PC-9 (cell line): ENCODE data around the gene OGA. TPM values are rescaled to one million over a fixed set of nuclear protein-coding genes. Genes with fewer than 3 reads are reported as not detected.

Source experiments
- BruUV-seq: library from RNA; stranded (reverse); fragments of 400-500 nt; replicated peaks from 2 replicates; lab custom pipeline; 2021; lab: Mats Ljungman, UMichigan
- CTCF ChIA-PET: fragments of 300-600 bp; sonication (Branson Sonifier 250); formaldehyde crosslinking; loops from one replicate; lab custom pipeline; 2022; ENCODE audit warnings: antibody characterized with exemption; lab: Charles Lee
- POLR2A ChIA-PET: fragments of 300-600 bp; sonication (Branson Sonifier 250); formaldehyde crosslinking; loops from one replicate; lab custom pipeline; 2022; ENCODE audit warnings: antibody characterized with exemption; ENCODE audit not compliant: unreplicated experiment; lab: Charles Lee
- DNase-seq, 2 experiments: peaks; one replicate each; pipeline versions ENCODE4 v3.0.0 to v3.0.0-alpha.2; 2015 to 2022; ENCODE audit warnings: mixed read lengths in 1 of 2
- H2AFZ ChIP-seq: fragments of 200-600 bp; sonication (generic); 2 replicates; pipeline ENCODE4 v1.8.1; 2017; ENCODE audit warnings: antibody characterized with exemption
- H3F3A ChIP-seq: fragments of 200-600 bp; sonication (generic); 2 replicates; pipeline ENCODE4 v1.8.1; 2017; ENCODE audit warnings: antibody characterized with exemption, mild to moderate bottlenecking, low read depth; ENCODE audit not compliant: insufficient read depth
- H3K27ac ChIP-seq: fragments of 200-600 bp; sonication (generic); 2 replicates; pipeline ENCODE4 v1.6.1; 2016; ENCODE audit warnings: mixed run types
- H3K27me3 ChIP-seq: fragments of 200-600 bp; sonication (generic); 2 replicates; pipeline ENCODE4 v1.6.1; 2016; ENCODE audit warnings: low read depth, mixed run types; ENCODE audit not compliant: insufficient read depth
- H3K36me3 ChIP-seq: fragments of 200-600 bp; sonication (generic); 2 replicates; pipeline ENCODE4 v1.6.1; 2016; ENCODE audit warnings: low read depth, mixed run types
- H3K4me1 ChIP-seq: fragments of 200-600 bp; sonication (generic); replicated peaks from 2 replicates; pipeline ENCODE4 v1.6.1; 2016; ENCODE audit warnings: mixed run types; ENCODE audit not compliant: insufficient read depth
- H3K4me2 ChIP-seq: fragments of 200-600 bp; sonication (generic); 2 replicates; pipeline ENCODE4 v1.6.1; 2017; ENCODE audit warnings: mixed run types
- H3K4me3 ChIP-seq: fragments of 200-600 bp; sonication (generic); 2 replicates; pipeline ENCODE4 v1.6.1; 2016; ENCODE audit warnings: mixed run types
- H3K79me2 ChIP-seq: fragments of 200-600 bp; sonication (generic); 2 replicates; pipeline ENCODE4 v1.6.1; 2017; ENCODE audit warnings: low read depth, mixed run types
- H3K9me2 ChIP-seq: fragments of 200-600 bp; sonication (generic); 2 replicates; pipeline ENCODE4 v1.8.1; 2017; ENCODE audit warnings: mild to moderate bottlenecking; ENCODE audit not compliant: insufficient read depth
- H3K9me3 ChIP-seq: fragments of 200-600 bp; sonication (generic); 2 replicates; pipeline ENCODE4 v1.8.1; 2016; ENCODE audit warnings: low read depth; ENCODE audit not compliant: insufficient read depth
- H4K20me1 ChIP-seq: fragments of 200-600 bp; sonication (generic); 2 replicates; pipeline ENCODE4 v1.8.1; 2017; ENCODE audit not compliant: insufficient read depth
- CTCF ChIP-seq: fragments of 200-600 bp; sonication (generic); conservative IDR thresholded peaks from 2 replicates; pipeline ENCODE4 v1.6.1; 2017; ENCODE audit warnings: mixed run types, antibody characterized with exemption, mild to moderate bottlenecking, moderate library complexity
- EZH2 ChIP-seq: fragments of 200-600 bp; sonication (generic); IDR thresholded peaks from 2 replicates; pipeline ENCODE4 v1.8.0; 2017; ENCODE audit warnings: antibody characterized with exemption, low read depth
- intact Hi-C: fragments of 100-400 bp; cut with micrococcal nuclease; formaldehyde crosslinking; loops from one replicate; pipeline ENCODE4 v1.10.0; 2022; ENCODE audit not compliant: unreplicated experiment
- total RNA-seq: library from RNA; stranded (reverse); gene quantifications from 2 replicates; pipeline ENCODE4 v1.2.3, GENCODE V29; 2021

Gene OGA
- total RNA-seq, 1 experiment from 2014 or later: 82.0 TPM

GRCh38 chr10:101848408-101848807, 30.2 kb upstream of the OGA start:
- CTCF ChIA-PET: interaction anchor here (0.6 to 0.7 kb wide), 2 partner anchors 7 to 9 kb away, joined by 3 to 6 read pairs; no protein-coding TSS in a partner anchor
- Histone ChIP-seq H4K20me1 (no peaks in the 10 kb centered on the region), H3K27ac (no peak overlapping the region)

GRCh38 chr10:101845893-101846292, 27.6 kb upstream of the OGA start:
- H3K36me3 ChIP-seq: no peaks in the 10 kb centered on the region
- no peaks in the 10 kb centered on the region for H3K9me2 ChIP-seq
- H3K27me3 ChIP-seq: no peaks in the 10 kb centered on the region
- H3K4me2 ChIP-seq: no peak overlapping the region
- ChIA-PET CTCF (no interaction called here), POLR2A (no interaction called here)
- DNase-seq: no peak
- H2AFZ ChIP-seq: no peak overlapping the region
- intact Hi-C loops: no loop called here
- H3K4me3 ChIP-seq: no peak overlapping the region
- H3K79me2 ChIP-seq: no peaks in the 10 kb centered on the region
- H3F3A ChIP-seq: no peaks in the 10 kb centered on the region
- H3K27ac ChIP-seq: no peak overlapping the region
- H3K9me3 ChIP-seq: no peaks in the 10 kb centered on the region
- no peak for TF ChIP-seq CTCF
- no peak for TF ChIP-seq EZH2
- no peaks in the 10 kb centered on the region for H3K4me1 ChIP-seq
- no peaks in the 10 kb centered on the region for H4K20me1 ChIP-seq
- no TSS peak for BruUV-seq

More at GRCh38 chr10:101848408-101848807, 30.2 kb upstream of the OGA start:
- Histone ChIP-seq H2AFZ (no peak overlapping the region), H3K4me3 (no peak overlapping the region), H3K36me3 (no peaks in the 10 kb centered on the region), H3K4me1 (no peaks in the 10 kb centered on the region), H3K79me2 (no peaks in the 10 kb centered on the region), H3K4me2 (no peak overlapping the region), H3K9me2 (no peaks in the 10 kb centered on the region), H3K27me3 (no peaks in the 10 kb centered on the region), H3K9me3 (no peaks in the 10 kb centered on the region), H3F3A (no peaks in the 10 kb centered on the region)
- no TSS peak for BruUV-seq
- TF ChIP-seq EZH2: no peak
- no peak for TF ChIP-seq CTCF
- POLR2A ChIA-PET: interaction anchor here (0.8 kb wide), 1 partner anchor 64 kb away, joined by 5 read pairs; no protein-coding TSS in a partner anchor
- DNase-seq: no peak
- intact Hi-C loops: no loop called here

GRCh38 chr10:101843032-101844021, 25.1 kb upstream of the OGA start, which contains the start of gene KCNIP2:
TSS of gene KCNIP2 (minus strand) at chr10:101843800. CDS start at chr10:101843568, 232 bp downstream.
- no peaks in the 10 kb centered on the region for H3K36me3 ChIP-seq
- H3K27ac ChIP-seq: no peak within 1 kb of the TSS
- no peak within 1 kb of the TSS for H2AFZ ChIP-seq
- H3K9me3 ChIP-seq: no peaks in the 10 kb centered on the region
- H3K9me2 ChIP-seq: no peaks in the 10 kb centered on the region
- ChIA-PET POLR2A (interaction anchor here (0.7 kb wide), 1 partner anchor 632 kb away, joined by 3 read pairs; no protein-coding TSS in a partner anchor), CTCF (no interaction called here)
- BruUV-seq: no TSS peak
- no peak within 1 kb of the TSS for H3K4me3 ChIP-seq
- no peaks in the 10 kb centered on the region for H3K27me3 ChIP-seq
- no peaks in the 10 kb centered on the region for H3F3A ChIP-seq
- no peaks in the 10 kb centered on the region for H4K20me1 ChIP-seq
- no peaks in the 10 kb centered on the region for H3K4me1 ChIP-seq
- no peak for DNase-seq
- intact Hi-C loops: no loop called here
- H3K79me2 ChIP-seq: no peaks in the 10 kb centered on the region
- TF ChIP-seq CTCF: no peak
- no peak for TF ChIP-seq EZH2
- no peak within 1 kb of the TSS for H3K4me2 ChIP-seq
